GM21515 (cell line): Measurements from ENCODE around the gene DBF4B.

Experiments
- ATAC-seq: cut with Tn5 transposase; IDR thresholded peaks from one replicate; pipeline ENCODE4 v1.9.1; 2021; ENCODE audit not compliant: unreplicated experiment

DBF4B gene

DNA sequence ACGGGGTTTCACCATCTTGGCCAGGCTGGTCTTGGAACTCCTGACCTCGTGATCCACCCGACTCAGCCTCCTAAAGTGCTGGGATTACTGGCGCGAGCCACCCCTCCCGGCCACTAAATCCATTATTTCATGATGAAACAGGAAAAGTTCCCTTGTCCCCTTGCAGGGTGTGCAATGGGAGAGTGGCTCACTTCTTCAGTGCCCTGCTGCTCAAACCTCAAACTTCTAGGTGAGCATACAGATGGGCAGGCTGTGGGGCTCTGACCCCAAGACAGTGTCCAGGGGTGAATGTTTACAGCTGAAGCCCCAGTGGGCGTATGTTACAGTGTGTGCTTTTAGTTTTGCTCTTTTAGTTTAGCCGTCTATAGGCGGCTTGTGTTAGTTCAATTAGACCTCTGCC, 87.0 kb downstream of the DBF4B start:
- no peak for ATAC-seq

DNA sequence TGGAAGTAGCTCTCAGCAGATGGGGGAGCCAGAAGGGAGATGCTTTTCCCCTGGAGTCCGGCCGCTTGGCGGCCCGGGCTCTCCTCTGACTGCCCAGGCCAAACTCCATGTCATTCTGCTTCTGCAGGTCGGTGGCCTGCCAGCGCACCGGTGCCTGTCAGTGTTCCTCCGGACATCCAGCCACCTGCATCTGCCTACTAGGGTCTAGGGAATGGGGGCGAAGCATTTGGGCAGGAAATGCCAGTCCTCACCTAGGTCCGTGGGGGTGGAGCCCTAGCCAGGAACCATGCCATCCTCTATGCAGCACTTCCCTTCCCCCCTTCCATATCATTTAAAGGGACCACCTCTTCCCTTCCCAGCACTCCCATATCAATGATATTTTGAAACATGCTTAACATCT, 87.5 kb downstream of the DBF4B start:
- ATAC-seq, result no peak

GRCh38 chr17:44796731-44797130, 88.3 kb downstream of the DBF4B start:
- no peak for ATAC-seq

DNA sequence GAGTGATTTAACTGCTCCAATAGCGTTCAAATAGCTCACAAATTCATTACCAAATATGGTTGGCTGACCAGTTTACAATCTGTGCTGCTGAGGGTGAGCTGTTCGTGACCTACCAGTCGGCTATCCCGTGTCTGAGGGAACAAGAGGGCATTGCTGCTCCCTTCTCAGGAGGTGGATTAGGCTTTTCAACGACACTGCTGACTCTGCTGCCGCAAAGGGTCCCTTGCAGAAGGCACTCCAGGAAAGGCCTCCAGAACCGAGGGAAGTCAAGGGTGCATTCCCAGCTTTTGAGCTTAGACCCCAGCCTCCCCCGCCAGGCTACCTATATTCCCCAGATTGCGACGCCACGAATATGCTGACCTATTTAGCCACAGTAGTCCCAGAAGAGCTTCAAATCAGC, 89.3 kb downstream of the DBF4B start:
- ATAC-seq, result no peak

DNA sequence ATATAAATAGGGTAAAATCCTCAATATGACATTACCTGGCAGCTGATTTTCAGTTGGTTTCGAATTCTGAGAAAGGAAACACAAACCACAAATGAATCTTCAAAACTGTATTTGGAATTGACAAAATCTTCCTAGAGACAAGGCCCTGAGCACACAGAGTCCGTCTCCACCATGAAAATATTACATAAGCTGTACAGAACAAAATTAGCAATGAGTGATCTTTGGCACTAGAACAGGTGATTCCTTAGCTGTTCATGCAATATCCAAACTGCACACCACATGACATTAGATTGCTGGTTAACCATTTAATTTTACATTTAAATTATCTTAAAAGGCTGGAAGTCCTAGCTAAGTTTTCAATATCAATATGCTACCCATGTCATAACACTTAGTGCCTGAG, 89.9 kb downstream of the DBF4B start:
- no peak for ATAC-seq
